Right atrium auricular region (tissue), 2 donors: Measurements from ENCODE around the gene TNMD. TPM values are rescaled to one million over a fixed set of nuclear protein-coding genes. Genes with fewer than 3 reads are reported as not detected.
A peak's percentile ranks its signal among the peaks of the same experiment; 100 is the strongest.

Experiments
- DNase-seq: peaks from one replicate; pipeline ENCODE4 v3.0.0-alpha.2; 2019; ENCODE audit warnings: low spot score
- H3K27ac ChIP-seq, 2 donors: fragments of 200-600 bp; sonication (generic); 1 replicate in 1 of 2; 2 replicates in 1 of 2; pipeline ENCODE4 v1.5.1; 2016 to 2019
- H3K27me3 ChIP-seq, 2 donors: fragments of 200-600 bp; sonication (generic); one replicate each; pipeline versions ENCODE4 v1.5.1 to v1.6.0; 2017 to 2019
- H3K36me3 ChIP-seq: fragments of 200-600 bp; sonication (generic); one replicate; pipeline ENCODE4 v1.5.1; 2016
- H3K4me1 ChIP-seq, 2 donors: fragments of 200-600 bp; sonication (generic); one replicate each; pipeline versions ENCODE4 v1.5.1 to v1.6.0; 2017 to 2019
- H3K4me3 ChIP-seq, 2 donors: fragments of 200-600 bp; sonication (generic); 1 replicate in 1 of 2; 2 replicates in 1 of 2; pipeline ENCODE4 v1.5.1; 2017 to 2019; ENCODE audit warnings: mild to moderate bottlenecking in 1 of 2, moderate library complexity in 1 of 2
- H3K9me3 ChIP-seq, 2 donors: fragments of 200-600 bp; sonication (generic); one replicate each; pipeline ENCODE4 v1.5.1; 2019
- CTCF ChIP-seq, 2 donors: fragments of 200-600 bp; sonication (generic); IDR thresholded peaks; one replicate each; pipeline ENCODE4 v1.5.1; 2019; ENCODE audit warnings: antibody characterized with exemption in 2 of 2
- total RNA-seq, 2 donors: library from RNA; depleted of rRNA; stranded (reverse); fragments of >200 nt; gene quantifications; one replicate each; pipeline ENCODE4 v1.1.0, GENCODE V29; 2016

The TNMD gene
- total RNA-seq, 2 donors from 2014 or later = 1.3 TPM; not detected in 1

- no peaks in the 10 kb centered on the region for H3K36me3 ChIP-seq
- no peak for TF ChIP-seq CTCF (IDR thresholded peaks at IDR 0.05)
- peak overlapping the region; percentile 52 to 58 for H3K4me3 ChIP-seq
- no peaks in the 10 kb centered on the region for H3K9me3 ChIP-seq
- H3K27me3 ChIP-seq = no peaks in the 10 kb centered on the region
- no peaks in the 10 kb centered on the region for H3K4me1 ChIP-seq
- no peak for DNase-seq
- peak overlapping the region; percentile 55 to 64 for H3K27ac ChIP-seq
Measured at GRCh38 chrX:100635989-100636320, 51.2 kb downstream of the TNMD start.

- Histone ChIP-seq H3K4me1 (no peaks in the 10 kb centered on the region), H3K36me3 (no peaks in the 10 kb centered on the region), H3K27ac (peak within 1 kb of the TSS; percentile 55 to 64), H3K27me3 (no peaks in the 10 kb centered on the region), H3K4me3 (peak within 1 kb of the TSS; percentile 52 to 58), H3K9me3 (no peaks in the 10 kb centered on the region)
- TF ChIP-seq CTCF (IDR thresholded peaks at IDR 0.05) = peak in 1 of 2 donors; percentile 63
- peak; percentile 83 for DNase-seq
Measured at GRCh38 chrX:100636321-100636991, 51.7 kb downstream of the TNMD start, which contains the start of gene TSPAN6. Gene TSPAN6 (minus strand): TSS chrX:100636806. CDS start chrX:100636694, 112 bp downstream.

- no peak for TF ChIP-seq CTCF (IDR thresholded peaks at IDR 0.05)
- Histone ChIP-seq H3K27me3 (no peaks in the 10 kb centered on the region), H3K9me3 (no peaks in the 10 kb centered on the region), H3K27ac (no peak overlapping the region), H3K36me3 (no peaks in the 10 kb centered on the region), H3K4me1 (no peaks in the 10 kb centered on the region), H3K4me3 (no peak overlapping the region)
- no peak for DNase-seq
Measured at GRCh38 chrX:100642290-100642689, 57.6 kb downstream of the TNMD start.

GRCh38 chrX:100643212-100643611 lies 58.5 kb downstream of the TNMD start:
- DNase-seq = no peak
- no peak for TF ChIP-seq CTCF (IDR thresholded peaks at IDR 0.05)
- Histone ChIP-seq H3K4me1 (no peaks in the 10 kb centered on the region), H3K27me3 (no peaks in the 10 kb centered on the region), H3K27ac (peak overlapping the region in 1 of 2 donors; percentile 53), H3K4me3 (no peak overlapping the region), H3K36me3 (no peaks in the 10 kb centered on the region), H3K9me3 (no peaks in the 10 kb centered on the region)

GRCh38 chrX:100643956-100644860 lies 59.5 kb downstream of the TNMD start, which contains the start of gene SRPX2:
Gene SRPX2 (plus strand): TSS chrX:100644199. CDS start chrX:100646323, 2,124 bp downstream.
- H3K4me3 ChIP-seq = peak within 1 kb of the TSS; percentile 32 to 37
- no peak for TF ChIP-seq CTCF (IDR thresholded peaks at IDR 0.05)
- DNase-seq = peak; percentile 84
- no peaks in the 10 kb centered on the region for H3K36me3 ChIP-seq
- no peaks in the 10 kb centered on the region for H3K9me3 ChIP-seq
- H3K27me3 ChIP-seq = no peaks in the 10 kb centered on the region
- H3K4me1 ChIP-seq = peaks cover 0 to 3% of the 10 kb centered on the region in 2 donors
- H3K27ac ChIP-seq = peak within 1 kb of the TSS; percentile 55 to 77
